Endothelial cell of umbilical vein (primary cell): ENCODE data around the gene PIEZO2. TPM values are rescaled to one million over a fixed set of nuclear protein-coding genes. Genes with fewer than 3 reads are reported as not detected.

Source experiments
- BruUV-seq: library from RNA; stranded (reverse); fragments of 400-500 nt; replicated peaks from 2 replicates; lab custom pipeline; 2021; lab: Mats Ljungman, UMichigan
- CTCF ChIA-PET: fragments of 300-600, 350-600 bp; sonication (Branson Sonifier 250); formaldehyde crosslinking; loops from one replicate; lab custom pipeline; 2021; ENCODE audit warnings: antibody characterized with exemption, inconsistent platforms; lab: Charles Lee
- POLR2A ChIA-PET: fragments of 300-600, 350-600 bp; sonication (Branson Sonifier 250); formaldehyde crosslinking; loops from one replicate; lab custom pipeline; 2021; ENCODE audit warnings: antibody characterized with exemption, inconsistent platforms; lab: Charles Lee
- DNase-seq: peaks from one replicate; pipeline ENCODE4 v3.0.0-alpha.2; 2011; ENCODE audit warnings: low read depth, low spot score
- FAIRE-seq: peaks from 2 replicates; lab custom pipeline; 2011; peaks lifted over from hg19 to GRCh38; lab: Jason Lieb, UNC
- H2AFZ ChIP-seq: 2 replicates; pipeline ENCODE4 v1.6.0; 2012; ENCODE audit warnings: low read depth, low read length, control low read depth, inconsistent platforms
- H3K27ac ChIP-seq: 2 replicates; pipeline ENCODE4 v1.5.1; 2011; ENCODE audit warnings: low read depth, mild to moderate bottlenecking, control low read depth, low read length, moderate library complexity; ENCODE audit not compliant: insufficient read depth
- H3K27me3 ChIP-seq, 2 experiments: 2 replicates each; pipeline versions ENCODE4 v1.6.0 to v1.6.1; 2011; ENCODE audit warnings: low read length in 2 of 2, mixed read lengths in 1 of 2; ENCODE audit not compliant: control insufficient read depth in 2 of 2, insufficient read depth in 2 of 2
- H3K36me3 ChIP-seq, 2 experiments: 2 replicates in 1 of 2; 3 replicates in 1 of 2; pipeline ENCODE4 v1.5.1; 2011; ENCODE audit warnings: low read length in 2 of 2, mild to moderate bottlenecking in 1 of 2, moderate library complexity in 1 of 2; ENCODE audit not compliant: control insufficient read depth in 2 of 2, insufficient read depth in 2 of 2; ENCODE audit errors: extremely low read depth in 1 of 2
- H3K4me1 ChIP-seq: 3 replicates; pipeline ENCODE4 v1.5.1; 2011; ENCODE audit warnings: mild to moderate bottlenecking, low read length; ENCODE audit not compliant: control insufficient read depth, insufficient read depth; ENCODE audit errors: extremely low read depth
- H3K4me2 ChIP-seq: 2 replicates; pipeline ENCODE4 v1.6.1; 2011; ENCODE audit warnings: low read length, control low read depth, mixed read lengths; ENCODE audit not compliant: insufficient read depth
- H3K4me3 ChIP-seq, 3 experiments: fragments of 200-600 bp in 1 of 3; sonication (generic), shearing (Covaris generic) in 1 of 3; replicated peaks in 1 of 3; 2 replicates each; pipeline ENCODE4 v1.5.1; 2011 to 2016; ENCODE audit warnings: control low read depth in 3 of 3, low read length in 3 of 3, mild to moderate bottlenecking in 2 of 3, inconsistent platforms in 1 of 3, low read depth in 1 of 3, moderate library complexity in 1 of 3; ENCODE audit not compliant: insufficient read depth in 1 of 3
- H3K79me2 ChIP-seq: 2 replicates; pipeline ENCODE4 v1.6.0; 2012; ENCODE audit warnings: low read length, inconsistent platforms; ENCODE audit not compliant: control insufficient read depth, insufficient read depth
- H3K9ac ChIP-seq: replicated peaks from 2 replicates; pipeline ENCODE3; 2011; ENCODE audit warnings: low read length, control low read depth; ENCODE audit not compliant: insufficient read depth; ENCODE audit errors: extremely low read depth
- H3K9me1 ChIP-seq: replicated peaks from 3 replicates; pipeline ENCODE4 v1.6.0; 2011; ENCODE audit warnings: mild to moderate bottlenecking, low read length; ENCODE audit not compliant: control insufficient read depth, insufficient read depth; ENCODE audit errors: extremely low read depth
- H3K9me3 ChIP-seq: replicated peaks from 2 replicates; pipeline ENCODE4 v1.5.1; 2012; ENCODE audit warnings: low read length, inconsistent platforms; ENCODE audit not compliant: control insufficient read depth, insufficient read depth
- H4K20me1 ChIP-seq: replicated peaks from 2 replicates; pipeline ENCODE3; 2011; ENCODE audit warnings: mild to moderate bottlenecking, low read length; ENCODE audit not compliant: control insufficient read depth, insufficient read depth; ENCODE audit errors: extremely low read depth
- CTCF ChIP-seq, 2 donors: IDR thresholded peaks; 1 replicate in 1 of 2; 2 replicates in 1 of 2; pipeline ENCODE4 v1.5.1; 2011; ENCODE audit warnings: low read length in 2 of 2, mild to moderate bottlenecking in 2 of 2, moderate library complexity in 2 of 2, control low read depth in 1 of 2, inconsistent platforms in 1 of 2, low read depth in 1 of 2; ENCODE audit not compliant: insufficient read depth in 1 of 2; ENCODE audit errors: extremely low read depth in 1 of 2
- EZH2 ChIP-seq: IDR thresholded peaks from 2 replicates; pipeline ENCODE4 v1.6.1; 2012; ENCODE audit warnings: borderline replicate concordance, low read depth, mild to moderate bottlenecking, moderate library complexity, low read length, inconsistent platforms; ENCODE audit not compliant: severe bottlenecking
- FOS ChIP-seq: IDR thresholded peaks from 2 replicates; pipeline ENCODE4 v1.6.1; 2011; ENCODE audit warnings: mild to moderate bottlenecking, low read length, moderate library complexity, borderline replicate concordance; ENCODE audit not compliant: insufficient read depth
- GATA2 ChIP-seq: IDR thresholded peaks from 2 replicates; pipeline ENCODE4 v1.7.0; 2011; ENCODE audit warnings: low read depth, mild to moderate bottlenecking, moderate library complexity, mixed read lengths, low read length; ENCODE audit not compliant: insufficient read length, insufficient read depth
- JUN ChIP-seq: IDR thresholded peaks from 2 replicates; pipeline ENCODE4 v1.6.1; 2011; ENCODE audit warnings: borderline replicate concordance, low read depth; ENCODE audit not compliant: insufficient read length, insufficient read depth
- MAX ChIP-seq: IDR thresholded peaks from 2 replicates; pipeline ENCODE4 v1.6.1; 2011; ENCODE audit not compliant: insufficient read depth, insufficient read length
- MYC ChIP-seq: IDR thresholded peaks from one replicate; pipeline ENCODE4 v1.6.1; 2011; ENCODE audit warnings: mild to moderate bottlenecking, low read depth, low read length
- POLR2A ChIP-seq: IDR thresholded peaks from 2 replicates; pipeline ENCODE4 v1.6.1; 2012; ENCODE audit warnings: low read depth, mild to moderate bottlenecking, control low read depth, low read length
- POLR2AphosphoS5 ChIP-seq: IDR thresholded peaks from 2 replicates; pipeline ENCODE4 v1.6.1; 2012; ENCODE audit warnings: low read depth, mild to moderate bottlenecking, control low read depth, low read length, moderate library complexity; ENCODE audit not compliant: insufficient read depth
- dilution Hi-C: fragments of 300-500 bp; cut with MboI; formaldehyde crosslinking; loops from one replicate; pipeline ENCODE4 v1.15.0; 2019; ENCODE audit warnings: low sequenced_read_pairs; ENCODE audit not compliant: extremely low pct_ligation_motif_present
- intact Hi-C: fragments of 100-400 bp; cut with micrococcal nuclease; formaldehyde crosslinking; loops from one replicate; pipeline ENCODE4 v1.10.0; 2022
- polyA plus RNA-seq, 4 experiments: library from polyadenylated mRNA; depleted of rRNA in 3 of 4; stranded (reverse) in 3 of 4; unstranded in 1 of 4; fragments of >200 nt; gene quantifications; 2 replicates each; pipeline versions ENCODE4 v1.2.1 to v1.2.3, GENCODE V29; 2011 to 2012; ENCODE audit warnings: missing spikeins in 1 of 4
- total RNA-seq: library from RNA; stranded (reverse); gene quantifications from 2 replicates; pipeline ENCODE4 v1.2.3, GENCODE V29; 2021

Gene PIEZO2
- total and polyA plus RNA-seq, 2 donors (not counting 3 experiments of a cell fraction or from before 2014, with no cell fraction given), result 1.7 to 11.2 TPM

- no peak for TF ChIP-seq JUN
- no peak for TF ChIP-seq MYC
- no peak for TF ChIP-seq POLR2A
- BruUV-seq, result no TSS peak
- no peak overlapping the region for H2AFZ ChIP-seq
- FAIRE-seq, result no peak
- H3K4me3 ChIP-seq, result no peak overlapping the region
- H3K27me3 ChIP-seq, result no peaks in the 10 kb centered on the region
- no peaks in the 10 kb centered on the region for H3K36me3 ChIP-seq
- no peak overlapping the region for H3K9ac ChIP-seq
- H3K9me1 ChIP-seq, result no peaks in the 10 kb centered on the region
- ChIA-PET POLR2A (no interaction called here), CTCF (interaction anchor here (0.7 to 2.3 kb wide), 3 partner anchors 11 to 48 kb away, joined by 5 to 6 read pairs (median 5); no protein-coding TSS in a partner anchor)
- H3K27ac ChIP-seq, result no peak overlapping the region
- dilution Hi-C loops, result no loop called here
- H3K9me3 ChIP-seq, result no peaks in the 10 kb centered on the region
- intact Hi-C loops, result no loop called here
- DNase-seq, result no peak
- no peak overlapping the region for H3K4me2 ChIP-seq
- H3K79me2 ChIP-seq, result no peaks in the 10 kb centered on the region
- H3K4me1 ChIP-seq, result no peaks in the 10 kb centered on the region
- no peaks in the 10 kb centered on the region for H4K20me1 ChIP-seq
Measured at GRCh38 chr18:10804126-10804525, 345.2 kb downstream of the PIEZO2 start.

GRCh38 chr18:10798727-10799550 is 350.4 kb downstream of the PIEZO2 start:
- no peaks in the 10 kb centered on the region for H3K9me1 ChIP-seq
- no peak overlapping the region for H2AFZ ChIP-seq
- no peaks in the 10 kb centered on the region for H3K4me1 ChIP-seq
- H3K4me3 ChIP-seq, result no peak overlapping the region
- H4K20me1 ChIP-seq, result no peaks in the 10 kb centered on the region
- H3K36me3 ChIP-seq, result no peaks in the 10 kb centered on the region
- no peaks in the 10 kb centered on the region for H3K9me3 ChIP-seq
- TF ChIP-seq EZH2 (no peak), GATA2 (no peak), JUN (no peak), CTCF (IDR thresholded peaks at IDR 0.05; ENCODE audit: extremely low read depth in 1 of 2, insufficient read depth in 1 of 2, low read depth in 1 of 2, low read length in 2 of 2) (no peak), MYC (no peak), POLR2A (no peak), FOS (no peak), MAX (no peak), POLR2AphosphoS5 (no peak)
- intact Hi-C loops, result no loop called here
- ChIA-PET CTCF (interaction anchor here (1.2 to 1.7 kb wide), 2 partner anchors 12 to 239 kb away, joined by 3 to 9 read pairs; no protein-coding TSS in a partner anchor), POLR2A (no interaction called here)
- H3K27me3 ChIP-seq, result no peaks in the 10 kb centered on the region
- no TSS peak for BruUV-seq
- dilution Hi-C loops, result no loop called here
- H3K9ac ChIP-seq, result no peak overlapping the region
- no peak overlapping the region for H3K27ac ChIP-seq
- FAIRE-seq (no peak), DNase-seq (no peak)
- H3K79me2 ChIP-seq, result no peaks in the 10 kb centered on the region
- H3K4me2 ChIP-seq, result no peak overlapping the region
